BLaER1 treated with 17β-estradiol and CSF1 and Interleukin-3, amounts not matched to agents 10 nM and 100 nM (cell line): ENCODE measurements around the gene COL8A2.

Source experiments
- H3K27ac ChIP-seq, 11 experiments: shearing (Covaris generic); formaldehyde crosslinking; 2 replicates each; pipeline ENCODE4 v1.8.1; 2022
- H3K27me3 ChIP-seq, 11 experiments: shearing (Covaris generic); formaldehyde crosslinking; 2 replicates each; pipeline ENCODE4 v1.8.1; 2022
- H3K36me3 ChIP-seq, 11 experiments: shearing (Covaris generic); formaldehyde crosslinking; 2 replicates each; pipeline ENCODE4 v1.8.1; 2022
- H3K4me1 ChIP-seq, 10 experiments: shearing (Covaris generic); formaldehyde crosslinking; 2 replicates each; pipeline ENCODE4 v1.8.1; 2022
- H3K4me2 ChIP-seq, 11 experiments: shearing (Covaris generic); formaldehyde crosslinking; 2 replicates each; pipeline ENCODE4 v1.8.1; 2022
- H3K4me3 ChIP-seq, 10 experiments: shearing (Covaris generic); formaldehyde crosslinking; 2 replicates each; pipeline ENCODE4 v1.8.1; 2022
- H3K9ac ChIP-seq, 11 experiments: shearing (Covaris generic); formaldehyde crosslinking; 2 replicates each; pipeline ENCODE4 v1.8.1; 2022
- H3K9me3 ChIP-seq, 11 experiments: shearing (Covaris generic); formaldehyde crosslinking; replicated peaks in 1 of 11; 2 replicates each; pipeline ENCODE4 v1.8.1; 2022
- H4K20me1 ChIP-seq, 11 experiments: shearing (Covaris generic); formaldehyde crosslinking; 2 replicates each; pipeline ENCODE4 v1.8.1; 2022
- Cebpa-rat ChIP-seq, 11 experiments: shearing (Covaris generic); IDR thresholded peaks; 2 replicates each; pipeline ENCODE4 v1.8.1; 2022

Gene COL8A2

DNA sequence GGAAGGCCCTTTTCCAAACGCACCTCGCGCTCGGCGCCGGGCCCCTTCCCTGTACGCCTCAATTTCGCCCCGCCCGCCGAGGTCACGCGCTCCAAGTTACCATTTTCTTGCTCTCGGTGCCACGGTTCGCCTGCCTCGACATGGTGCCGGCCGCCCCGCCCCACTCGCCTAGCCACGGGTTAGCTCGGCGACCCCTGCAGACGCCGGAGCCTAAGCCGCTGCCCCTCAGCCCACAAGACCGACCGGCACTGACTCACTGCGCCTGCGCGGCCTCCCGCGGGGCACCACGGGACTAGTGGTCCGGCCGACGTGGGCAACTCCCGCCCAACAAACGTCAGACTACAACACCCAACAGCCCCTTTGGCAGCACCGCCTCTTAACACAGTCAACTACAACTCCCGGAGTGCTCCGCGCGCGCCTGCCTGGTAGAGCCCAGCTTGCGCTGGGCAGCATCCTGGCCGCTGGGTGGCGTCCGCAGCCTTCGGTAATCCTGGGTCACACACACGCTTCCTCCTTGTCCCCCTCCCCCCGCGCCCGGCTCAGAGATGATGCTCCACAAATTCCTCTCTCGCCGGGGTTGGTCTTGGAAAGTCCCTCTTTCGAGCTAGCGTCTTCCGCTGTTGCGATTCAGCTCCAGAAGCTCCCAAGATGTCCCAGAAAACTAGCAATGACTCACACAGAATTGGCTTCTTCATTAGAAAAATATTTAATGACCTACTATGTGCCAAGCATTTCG is 24.4 kb upstream of the COL8A2 start, which contains the start of gene TRAPPC3:
TRAPPC3 (minus strand) TSS at position 250 of the 736 bp plus-strand sequence; CDS start at position 142, 108 bp downstream.
- Histone ChIP-seq H3K36me3 (peaks cover 6 to 27% (median 14%) of the 10 kb centered on the region in 11 experiments; a peak in 19 of 22 replicates), H3K4me1 (peaks cover 57 to 65% (median 63%) of the 10 kb centered on the region in 10 experiments), H3K4me3 (peak within 1 kb of the TSS; percentile 66 to 84 (median 76)), H4K20me1 (peaks cover 0 to 22% (median 10%) of the 10 kb centered on the region in 11 experiments; a peak in 13 of 22 replicates), H3K9ac (peak within 1 kb of the TSS; percentile 76 to 95 (median 91)), H3K9me3 (no peaks in the 10 kb centered on the region; a peak in 1 of 22 replicates), H3K27ac (peak within 1 kb of the TSS; percentile 80 to 98 (median 90)), H3K4me2 (peak within 1 kb of the TSS; percentile 94 to 99 (median 98)), H3K27me3 (no peaks in the 10 kb centered on the region)
- TF ChIP-seq Cebpa-rat (IDR thresholded peaks at IDR 0.05), result no peak

DNA sequence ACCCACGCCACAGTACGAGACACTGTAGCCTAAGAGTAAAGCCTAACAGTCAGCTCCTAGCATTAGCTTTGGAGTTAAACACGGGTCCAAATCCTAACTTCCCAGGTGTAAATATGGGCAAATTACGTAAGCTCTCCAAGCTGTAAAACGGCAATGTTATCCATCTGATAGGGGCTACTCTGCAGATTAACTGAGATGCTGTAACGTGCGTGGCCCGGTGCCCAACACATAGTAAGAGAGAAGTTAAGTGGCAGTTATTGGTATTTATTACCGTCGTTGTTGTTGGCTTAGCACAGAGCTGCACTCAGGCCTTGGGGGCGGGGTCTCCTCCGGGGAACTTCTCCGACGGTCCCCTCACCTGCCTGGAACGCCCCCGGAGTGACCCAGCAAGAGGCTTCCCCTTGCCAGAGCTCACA is 23.8 kb upstream of the COL8A2 start:
- H3K36me3 ChIP-seq, result peaks cover 9 to 32% (median 14%) of the 10 kb centered on the region in 11 experiments; a peak in 19 of 22 replicates
- TF ChIP-seq Cebpa-rat (IDR thresholded peaks at IDR 0.05), result no peak
- H3K27me3 ChIP-seq, result no peaks in the 10 kb centered on the region
- peak overlapping the region; percentile 80 to 97 (median 92) for H3K4me2 ChIP-seq
- H3K4me3 ChIP-seq, result peak overlapping the region; percentile 66 to 84 (median 76)
- H3K27ac ChIP-seq, result peak overlapping the region; percentile 80 to 98 (median 90)
- H3K9me3 ChIP-seq, result no peaks in the 10 kb centered on the region; a peak in 3 of 22 replicates
- H3K9ac ChIP-seq, result peak overlapping the region; percentile 76 to 95 (median 91)
- H3K4me1 ChIP-seq, result peaks cover 54 to 60% (median 57%) of the 10 kb centered on the region in 10 experiments
- H4K20me1 ChIP-seq, result peaks cover 0 to 28% (median 16%) of the 10 kb centered on the region in 11 experiments; a peak in 14 of 22 replicates

DNA sequence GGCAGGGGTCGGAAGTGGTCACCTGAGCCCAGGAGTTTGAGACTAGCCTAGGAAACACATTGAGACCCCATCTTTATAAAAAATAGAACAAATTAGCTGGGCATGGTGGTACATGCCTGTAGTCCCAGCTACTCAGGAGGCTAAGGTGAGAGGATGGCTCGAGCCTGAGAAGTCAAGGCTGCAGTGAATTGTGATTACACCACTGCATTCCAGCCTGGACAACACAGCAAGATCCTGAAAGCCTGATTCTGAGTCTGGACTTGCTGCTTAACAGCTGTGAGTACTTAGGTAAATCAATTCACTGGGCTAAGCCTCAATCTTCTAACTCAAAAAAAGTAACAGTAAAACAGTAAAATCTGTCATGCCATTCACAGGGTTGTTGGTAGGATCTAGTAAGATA is 19.4 kb upstream of the COL8A2 start:
- Histone ChIP-seq H3K4me3 (no peak overlapping the region), H3K9me3 (peaks cover 0 to 3% (median 0%) of the 10 kb centered on the region in 11 experiments; a peak in 4 of 22 replicates), H3K4me1 (peaks cover 14 to 51% (median 21%) of the 10 kb centered on the region in 10 experiments), H3K27me3 (no peaks in the 10 kb centered on the region), H3K9ac (no peak overlapping the region), H4K20me1 (peaks cover 14 to 71% (median 50%) of the 10 kb centered on the region in 11 experiments; a peak in 19 of 22 replicates), H3K27ac (no peak overlapping the region), H3K4me2 (no peak overlapping the region), H3K36me3 (peaks cover 27 to 67% (median 42%) of the 10 kb centered on the region in 11 experiments)
- TF ChIP-seq Cebpa-rat (IDR thresholded peaks at IDR 0.05), result no peak

DNA sequence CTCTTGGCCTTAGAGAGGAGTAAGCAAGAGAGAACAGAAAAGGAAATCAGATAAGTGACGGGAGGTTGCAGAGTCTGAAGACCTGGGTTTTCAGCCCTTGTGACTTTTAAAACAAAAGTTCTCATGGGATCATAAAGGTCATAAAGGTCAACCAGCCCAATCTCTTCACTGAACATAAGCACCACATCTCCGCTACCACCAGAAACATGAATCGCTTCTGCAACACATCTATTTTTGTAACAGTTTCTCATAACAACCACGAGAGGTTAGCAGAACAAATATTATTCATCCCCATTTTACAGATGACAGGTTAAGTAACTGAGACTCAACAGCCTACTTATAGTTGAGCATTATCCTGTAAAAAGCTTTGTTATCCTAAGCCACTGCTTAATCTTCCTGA is 18.4 kb upstream of the COL8A2 start:
- peaks cover 37 to 76% (median 50%) of the 10 kb centered on the region in 11 experiments for H3K36me3 ChIP-seq
- no peak overlapping the region for H3K27ac ChIP-seq
- no peak overlapping the region for H3K4me2 ChIP-seq
- H3K9me3 ChIP-seq, result peaks cover 0 to 3% (median 0%) of the 10 kb centered on the region in 11 experiments; a peak in 4 of 22 replicates
- H3K27me3 ChIP-seq, result no peaks in the 10 kb centered on the region
- no peak for TF ChIP-seq Cebpa-rat (IDR thresholded peaks at IDR 0.05)
- no peak overlapping the region for H3K4me3 ChIP-seq
- peaks cover 10 to 49% (median 18%) of the 10 kb centered on the region in 10 experiments; a peak in 19 of 20 replicates for H3K4me1 ChIP-seq
- H4K20me1 ChIP-seq, result peaks cover 14 to 78% (median 53%) of the 10 kb centered on the region in 11 experiments; a peak in 20 of 22 replicates
- no peak overlapping the region for H3K9ac ChIP-seq

DNA sequence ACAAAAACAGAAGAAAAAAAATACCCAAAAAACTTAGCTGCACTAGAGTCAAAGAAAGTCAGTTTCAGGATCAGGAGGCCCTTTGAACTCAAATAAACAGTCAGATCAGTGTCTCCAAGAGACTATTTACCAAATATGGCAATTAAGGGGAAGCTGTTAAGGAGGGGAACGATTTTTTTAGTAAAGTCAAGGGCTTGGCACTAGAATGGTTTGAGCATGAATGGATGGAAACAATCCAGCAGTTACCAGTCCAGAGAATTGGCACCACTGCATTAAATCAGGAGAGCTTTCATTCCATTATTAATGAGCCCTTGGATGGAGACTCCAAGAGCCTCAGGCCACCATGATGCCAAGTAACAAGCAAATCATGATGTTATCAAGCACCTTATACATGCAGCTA is 17.1 kb upstream of the COL8A2 start:
- H3K9ac ChIP-seq, result 0 out of 22 replicates have a peak overlapping the region, but pooled peaks of 1 of the 11 experiments have one; percentile 25
- H3K9me3 ChIP-seq, result peaks cover 0 to 3% (median 0%) of the 10 kb centered on the region in 11 experiments; a peak in 4 of 22 replicates
- H3K27me3 ChIP-seq, result no peaks in the 10 kb centered on the region
- H3K27ac ChIP-seq, result no peak overlapping the region
- H4K20me1 ChIP-seq, result peaks cover 14 to 88% (median 63%) of the 10 kb centered on the region in 11 experiments; a peak in 20 of 22 replicates
- no peak overlapping the region for H3K4me3 ChIP-seq
- peaks cover 0 to 36% (median 7%) of the 10 kb centered on the region in 10 experiments; a peak in 9 of 20 replicates for H3K4me1 ChIP-seq
- TF ChIP-seq Cebpa-rat (IDR thresholded peaks at IDR 0.05), result no peak
- peaks cover 47 to 82% (median 60%) of the 10 kb centered on the region in 11 experiments for H3K36me3 ChIP-seq
- H3K4me2 ChIP-seq, result peak overlapping the region in 5 of 11 experiments; percentile 21 to 69 (median 49); a peak in 7 of 22 replicates

DNA sequence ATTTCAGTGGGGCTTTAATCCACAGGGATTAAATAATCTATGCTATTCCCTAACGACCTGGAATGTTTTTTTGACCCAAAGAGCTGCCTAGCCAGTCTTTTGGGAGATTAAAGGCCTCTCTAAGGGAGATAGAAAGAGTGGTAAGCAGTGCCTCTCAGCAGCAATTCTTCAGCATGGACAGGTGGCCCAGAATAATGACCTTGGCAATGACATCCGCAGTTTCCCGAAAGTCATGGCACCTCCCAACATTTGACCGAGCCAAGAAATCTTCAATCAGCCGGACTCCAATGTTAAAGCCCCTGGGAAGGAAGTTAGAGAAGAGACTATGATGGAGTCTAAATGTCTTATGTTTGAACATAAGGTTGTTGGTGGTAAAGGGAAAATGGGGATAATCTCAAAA is 14.5 kb upstream of the COL8A2 start:
- no peak overlapping the region for H3K4me2 ChIP-seq
- peaks cover 0 to 51% (median 13%) of the 10 kb centered on the region in 10 experiments; a peak in 11 of 20 replicates for H3K4me1 ChIP-seq
- H3K36me3 ChIP-seq, result peaks cover 53 to 83% (median 67%) of the 10 kb centered on the region in 11 experiments
- no peaks in the 10 kb centered on the region for H3K27me3 ChIP-seq
- no peak overlapping the region for H3K4me3 ChIP-seq
- H3K27ac ChIP-seq, result no peak overlapping the region
- TF ChIP-seq Cebpa-rat (IDR thresholded peaks at IDR 0.05), result no peak
- peaks cover 0 to 3% (median 0%) of the 10 kb centered on the region in 11 experiments; a peak in 3 of 22 replicates for H3K9me3 ChIP-seq
- no peak overlapping the region for H3K9ac ChIP-seq
- H4K20me1 ChIP-seq, result peaks cover 10 to 87% (median 57%) of the 10 kb centered on the region in 11 experiments; a peak in 21 of 22 replicates

DNA sequence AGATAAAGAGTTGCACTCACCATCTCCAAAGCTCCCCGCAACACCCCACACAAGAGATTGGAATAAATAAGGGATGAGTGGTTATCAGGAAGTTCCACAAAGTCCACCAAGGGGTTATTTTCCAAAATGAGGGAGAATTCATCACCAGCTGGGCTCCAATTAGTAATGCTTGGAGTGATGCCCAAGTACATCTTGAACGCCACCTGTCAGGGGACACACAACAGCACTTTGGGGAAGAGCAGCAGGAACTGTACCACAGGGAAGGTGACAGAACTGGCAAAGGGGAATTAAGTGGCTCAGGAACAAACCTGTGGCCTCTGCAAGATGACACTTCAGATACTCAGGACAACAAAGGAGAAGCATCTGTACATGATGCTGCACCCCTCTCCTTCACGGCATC is 12.8 kb upstream of the COL8A2 start:
- Histone ChIP-seq H3K27ac (no peak overlapping the region), H3K4me3 (no peak overlapping the region), H3K4me1 (peaks cover 0 to 51% (median 15%) of the 10 kb centered on the region in 10 experiments; a peak in 12 of 20 replicates), H3K27me3 (no peaks in the 10 kb centered on the region), H4K20me1 (peaks cover 6 to 75% (median 53%) of the 10 kb centered on the region in 11 experiments; a peak in 21 of 22 replicates), H3K36me3 (peaks cover 50 to 66% (median 56%) of the 10 kb centered on the region in 11 experiments), H3K9ac (no peak overlapping the region), H3K9me3 (no peaks in the 10 kb centered on the region; a peak in 1 of 22 replicates), H3K4me2 (no peak overlapping the region)
- TF ChIP-seq Cebpa-rat (IDR thresholded peaks at IDR 0.05), result no peak

DNA sequence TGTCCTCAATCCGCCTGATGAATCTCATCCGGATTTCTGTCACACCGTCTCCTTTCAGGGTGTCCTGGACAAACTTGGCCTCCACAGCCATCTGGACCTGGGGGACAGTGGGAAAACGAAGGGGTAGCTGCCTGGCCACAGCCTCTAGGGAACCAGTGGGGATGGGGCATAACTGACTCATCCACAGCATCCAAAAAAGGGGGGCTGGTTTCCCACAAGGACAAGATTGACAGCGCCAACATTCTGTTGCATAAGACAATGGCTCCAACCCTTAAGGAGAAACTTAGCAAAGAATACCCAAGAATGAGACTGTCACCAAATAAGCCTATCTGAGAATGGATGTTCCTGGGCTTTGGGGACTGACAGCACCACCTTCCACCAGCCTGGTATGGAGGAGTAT is 12.2 kb upstream of the COL8A2 start:
- H3K36me3 ChIP-seq, result peaks cover 47 to 61% (median 52%) of the 10 kb centered on the region in 11 experiments
- no peaks in the 10 kb centered on the region for H3K27me3 ChIP-seq
- H3K9me3 ChIP-seq, result no peaks in the 10 kb centered on the region
- peaks cover 4 to 69% (median 50%) of the 10 kb centered on the region in 11 experiments; a peak in 21 of 22 replicates for H4K20me1 ChIP-seq
- peaks cover 0 to 45% (median 12%) of the 10 kb centered on the region in 10 experiments; a peak in 12 of 20 replicates for H3K4me1 ChIP-seq
- H3K27ac ChIP-seq, result no peak overlapping the region
- no peak for TF ChIP-seq Cebpa-rat (IDR thresholded peaks at IDR 0.05)
- H3K9ac ChIP-seq, result no peak overlapping the region; a peak in 1 of 22 replicates
- H3K4me2 ChIP-seq, result no peak overlapping the region
- H3K4me3 ChIP-seq, result no peak overlapping the region
